ENCODE measurements around the gene PTPA.

- TF ChIP-seq POLR2A (IDR thresholded peaks at IDR 0.05) (no peak), CTCF (IDR thresholded peaks at IDR 0.05) (no peak)
These were observed 10.3 kb downstream of the PTPA start for GRCh38 chr9:129121483-129121882.
